ENCODE data around the gene SLC22A23.

DNA sequence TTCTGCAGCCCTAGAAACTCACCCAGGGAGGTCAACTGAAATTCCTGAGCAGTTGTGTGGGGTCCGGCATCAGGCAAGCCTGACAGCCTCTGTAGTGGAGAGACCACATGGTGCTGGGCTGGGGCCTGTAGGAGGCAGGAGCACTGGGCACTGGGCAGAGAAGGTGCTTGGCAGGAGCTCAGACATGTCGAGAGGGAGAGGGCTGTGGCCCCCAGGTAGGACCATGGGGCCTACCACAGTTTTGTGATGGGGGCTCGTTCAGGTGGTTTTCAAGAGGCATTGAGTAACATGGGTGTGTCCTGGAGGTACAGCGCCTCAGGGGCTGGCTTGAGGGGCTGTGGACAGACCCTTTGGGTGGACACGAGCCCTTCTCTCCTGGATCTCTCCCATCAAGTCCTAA is 15.9 kb downstream of the SLC22A23 start:
- TF ChIP-seq CTCF (IDR thresholded peaks at IDR 0.05) = no peak
- no peak for TF ChIP-seq EP300 (IDR thresholded peaks at IDR 0.05)
- TF ChIP-seq POLR2A (IDR thresholded peaks at IDR 0.05) = no peak
